ENCODE results near the gene DNMBP. TPM values are rescaled to one million over a fixed set of nuclear protein-coding genes. Genes with fewer than 3 reads are reported as not detected.

The DNMBP gene
- total and polyA plus RNA-seq, 7 donors: 15.0 to 21.6 (median 18.6) TPM

DNA sequence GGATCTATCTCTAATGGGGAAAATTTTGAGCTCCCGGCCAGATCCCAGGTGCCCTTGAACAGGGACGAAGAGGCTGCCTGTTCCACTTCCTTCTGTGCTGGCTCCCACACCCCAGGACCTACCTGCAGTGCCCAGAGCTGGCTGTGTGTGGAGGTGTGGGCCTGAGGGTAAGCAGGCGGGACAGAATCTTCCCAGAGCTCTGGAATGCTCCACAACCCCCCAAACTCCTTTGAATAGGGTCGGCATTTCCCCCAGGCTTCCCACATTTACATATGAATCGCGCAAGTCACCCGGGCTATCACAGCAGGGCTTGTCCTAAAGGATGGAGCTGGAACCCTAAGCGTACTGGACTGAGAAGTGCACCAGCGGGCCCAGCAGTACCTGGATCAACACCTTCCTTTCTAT is 95.9 kb downstream of the DNMBP start:
- no peak for DNase-seq
- H3K27ac ChIP-seq: no peak overlapping the region
- TF ChIP-seq, protein P1, sequence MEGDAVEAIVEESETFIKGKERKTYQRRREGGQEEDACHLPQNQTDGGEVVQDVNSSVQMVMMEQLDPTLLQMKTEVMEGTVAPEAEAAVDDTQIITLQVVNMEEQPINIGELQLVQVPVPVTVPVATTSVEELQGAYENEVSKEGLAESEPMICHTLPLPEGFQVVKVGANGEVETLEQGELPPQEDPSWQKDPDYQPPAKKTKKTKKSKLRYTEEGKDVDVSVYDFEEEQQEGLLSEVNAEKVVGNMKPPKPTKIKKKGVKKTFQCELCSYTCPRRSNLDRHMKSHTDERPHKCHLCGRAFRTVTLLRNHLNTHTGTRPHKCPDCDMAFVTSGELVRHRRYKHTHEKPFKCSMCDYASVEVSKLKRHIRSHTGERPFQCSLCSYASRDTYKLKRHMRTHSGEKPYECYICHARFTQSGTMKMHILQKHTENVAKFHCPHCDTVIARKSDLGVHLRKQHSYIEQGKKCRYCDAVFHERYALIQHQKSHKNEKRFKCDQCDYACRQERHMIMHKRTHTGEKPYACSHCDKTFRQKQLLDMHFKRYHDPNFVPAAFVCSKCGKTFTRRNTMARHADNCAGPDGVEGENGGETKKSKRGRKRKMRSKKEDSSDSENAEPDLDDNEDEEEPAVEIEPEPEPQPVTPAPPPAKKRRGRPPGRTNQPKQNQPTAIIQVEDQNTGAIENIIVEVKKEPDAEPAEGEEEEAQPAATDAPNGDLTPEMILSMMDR (IDR thresholded peaks at IDR 0.05): no peak
- TF ChIP-seq POLR2A (IDR thresholded peaks at IDR 0.05) (no peak), POLR2AphosphoS5 (IDR thresholded peaks at IDR 0.05) (no peak), EP300 (IDR thresholded peaks at IDR 0.05) (no peak)
- intact Hi-C loops (cut with DNase I): no loop called here
- H3K9me3 ChIP-seq: no peaks in the 10 kb centered on the region
- H3K27me3 ChIP-seq: no peaks in the 10 kb centered on the region
- H3K36me3 ChIP-seq: peaks cover 0 to 2% (median 0%) of the 10 kb centered on the region in 4 donors
- H3K4me1 ChIP-seq: peaks cover 0 to 31% (median 9%) of the 10 kb centered on the region in 4 donors
- H3K4me3 ChIP-seq: no peak overlapping the region
- WGBS, 2 donors: 29 to 68% methylated on average over 9 of the region's 9 CpGs

DNA sequence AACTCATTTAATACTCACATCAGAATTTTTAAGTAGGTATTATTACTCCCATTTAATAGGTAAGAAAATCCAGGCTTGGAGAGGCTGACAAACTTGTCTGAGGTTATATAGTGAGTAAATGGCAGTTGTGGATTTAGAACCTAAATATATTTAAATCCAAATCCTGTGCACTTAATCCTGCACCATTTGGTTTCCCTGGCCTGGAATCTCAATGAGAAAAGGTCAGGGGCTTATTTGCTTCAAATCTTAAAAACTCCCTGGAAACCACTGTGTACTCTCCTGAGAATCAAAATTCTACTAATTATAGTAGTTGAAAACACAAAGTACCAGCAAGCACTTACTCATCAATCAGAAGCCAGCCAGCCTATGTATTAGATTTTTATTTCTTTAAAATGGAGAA is 97.7 kb downstream of the DNMBP start:
- TF ChIP-seq POLR2AphosphoS5 (IDR thresholded peaks at IDR 0.05): no peak
- no peak overlapping the region for H3K4me3 ChIP-seq
- no peaks in the 10 kb centered on the region for H3K9me3 ChIP-seq
- no peaks in the 10 kb centered on the region for H3K27me3 ChIP-seq
- H3K4me1 ChIP-seq: peaks cover 0 to 17% (median 0%) of the 10 kb centered on the region in 4 donors
- H3K27ac ChIP-seq: no peak overlapping the region
- DNase-seq: no peak
- H3K36me3 ChIP-seq: peaks cover 0 to 20% (median 2%) of the 10 kb centered on the region in 4 donors
- intact Hi-C loops (cut with DNase I): no loop called here

DNA sequence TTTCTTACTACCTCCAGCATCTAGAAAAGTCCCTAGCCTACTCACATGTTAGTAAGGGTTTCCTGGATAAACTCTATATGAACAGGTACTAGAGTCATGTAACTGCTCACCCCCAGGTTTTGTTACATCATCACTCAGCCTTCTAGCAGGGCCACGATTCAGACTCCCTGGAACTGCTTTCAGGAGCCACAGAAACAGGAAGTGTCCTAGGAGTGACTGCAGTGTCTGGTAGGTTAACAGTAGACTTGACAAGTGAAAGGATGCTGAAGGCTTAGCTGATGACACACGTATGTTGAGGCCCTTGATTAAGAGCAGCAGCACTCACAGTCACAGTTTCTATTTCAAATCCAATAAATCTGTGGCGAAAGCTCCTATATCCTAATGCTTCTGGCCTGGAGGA is 101.2 kb downstream of the DNMBP start:
- WGBS, 2 donors: 80% methylated on average over 3 of the region's 3 CpGs
- no peak overlapping the region for H3K27ac ChIP-seq
- H3K27me3 ChIP-seq: no peaks in the 10 kb centered on the region
- intact Hi-C loops (cut with DNase I): loop anchor here (5.0 kb wide), 1 partner anchor 139 kb away; no protein-coding TSS in a partner anchor
- H3K4me3 ChIP-seq: no peak overlapping the region
- no peaks in the 10 kb centered on the region for H3K9me3 ChIP-seq
- DNase-seq: no peak
- H3K36me3 ChIP-seq: peaks cover 0 to 52% (median 2%) of the 10 kb centered on the region in 4 donors
- no peak for TF ChIP-seq POLR2AphosphoS5 (IDR thresholded peaks at IDR 0.05)
- TF ChIP-seq, protein P1 (IDR thresholded peaks at IDR 0.05): no peak
- no peak for TF ChIP-seq POLR2A (IDR thresholded peaks at IDR 0.05)
- no peak for TF ChIP-seq EP300 (IDR thresholded peaks at IDR 0.05)
- H3K4me1 ChIP-seq: peaks cover 0 to 28% (median 3%) of the 10 kb centered on the region in 4 donors

DNA sequence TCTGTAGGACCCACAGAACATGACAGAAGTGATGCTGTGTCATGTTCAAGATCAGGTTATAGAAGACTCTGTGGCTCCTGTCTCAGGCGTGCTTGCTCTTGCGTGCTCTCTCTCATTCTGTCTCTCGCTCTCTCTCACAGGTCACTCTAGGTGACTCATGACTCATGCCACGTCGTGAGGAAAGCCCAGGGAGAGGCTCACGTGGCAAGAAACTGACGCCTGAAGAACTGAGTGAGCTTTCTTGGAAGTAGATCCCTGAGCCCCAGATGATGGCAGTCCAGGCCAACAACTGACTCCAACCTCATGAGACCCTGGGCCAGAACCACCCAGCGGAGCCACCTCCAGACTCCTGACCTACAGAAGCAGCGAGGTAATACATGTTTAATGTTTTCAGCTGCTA is 103.3 kb downstream of the DNMBP start:
- peak; percentile 78 for DNase-seq
- H3K36me3 ChIP-seq: peaks cover 0 to 56% (median 2%) of the 10 kb centered on the region in 4 donors
- H3K27ac ChIP-seq: peak overlapping the region in 1 of 4 donors; percentile 17
- intact Hi-C loops (cut with DNase I): loop anchor here (5.0 kb wide), 1 partner anchor 141 kb away; no protein-coding TSS in a partner anchor
- H3K9me3 ChIP-seq: no peaks in the 10 kb centered on the region
- no peaks in the 10 kb centered on the region for H3K27me3 ChIP-seq
- TF ChIP-seq, protein P1 (IDR thresholded peaks at IDR 0.05): no peak
- no peak for TF ChIP-seq EP300 (IDR thresholded peaks at IDR 0.05)
- no peak for TF ChIP-seq POLR2A (IDR thresholded peaks at IDR 0.05)
- TF ChIP-seq POLR2AphosphoS5 (IDR thresholded peaks at IDR 0.05): no peak
- H3K4me3 ChIP-seq: no peak overlapping the region
- peaks cover 0 to 22% (median 3%) of the 10 kb centered on the region in 4 donors for H3K4me1 ChIP-seq
- WGBS, 2 donors: 70 to 72% methylated on average over 9 of the region's 9 CpGs

DNA sequence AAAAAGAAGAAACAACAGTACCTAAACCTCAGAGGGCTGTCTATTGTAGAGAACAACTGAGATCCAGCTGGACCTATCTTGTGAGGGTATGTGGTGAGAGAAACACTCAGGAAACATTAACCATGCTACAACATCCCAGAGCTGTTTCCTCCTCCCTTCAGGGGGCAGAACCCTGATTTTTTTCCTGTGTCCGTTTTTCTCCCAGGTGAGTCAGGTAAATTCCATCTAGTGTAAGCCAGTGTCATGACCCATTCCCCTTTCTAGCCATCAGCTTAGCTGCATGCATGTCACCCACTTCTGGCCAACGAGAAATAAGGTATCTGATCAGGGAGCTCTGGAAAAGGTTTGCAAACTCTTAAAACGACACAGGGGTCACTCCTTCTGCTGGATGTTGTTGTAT is 103.8 kb downstream of the DNMBP start:
- H3K27ac ChIP-seq: peak overlapping the region in 1 of 4 donors; percentile 17
- no peaks in the 10 kb centered on the region for H3K27me3 ChIP-seq
- WGBS, 2 donors: 70 to 89% methylated on average over 3 of the region's 3 CpGs
- intact Hi-C loops (cut with DNase I): loop anchor here (5.0 kb wide), 1 partner anchor 141 kb away; no protein-coding TSS in a partner anchor
- H3K4me3 ChIP-seq: no peak overlapping the region
- TF ChIP-seq POLR2AphosphoS5 (IDR thresholded peaks at IDR 0.05): no peak
- TF ChIP-seq, protein P1 (IDR thresholded peaks at IDR 0.05): no peak
- TF ChIP-seq POLR2A (IDR thresholded peaks at IDR 0.05): no peak
- no peak for TF ChIP-seq EP300 (IDR thresholded peaks at IDR 0.05)
- H3K4me1 ChIP-seq: peaks cover 0 to 22% (median 3%) of the 10 kb centered on the region in 4 donors
- H3K36me3 ChIP-seq: peaks cover 0 to 56% (median 2%) of the 10 kb centered on the region in 4 donors
- no peak for DNase-seq
- no peaks in the 10 kb centered on the region for H3K9me3 ChIP-seq

Measured in sigmoid colon (tissue), 7 donors.